ENCODE data around the gene NSMCE3.

NSMCE3 gene

DNA sequence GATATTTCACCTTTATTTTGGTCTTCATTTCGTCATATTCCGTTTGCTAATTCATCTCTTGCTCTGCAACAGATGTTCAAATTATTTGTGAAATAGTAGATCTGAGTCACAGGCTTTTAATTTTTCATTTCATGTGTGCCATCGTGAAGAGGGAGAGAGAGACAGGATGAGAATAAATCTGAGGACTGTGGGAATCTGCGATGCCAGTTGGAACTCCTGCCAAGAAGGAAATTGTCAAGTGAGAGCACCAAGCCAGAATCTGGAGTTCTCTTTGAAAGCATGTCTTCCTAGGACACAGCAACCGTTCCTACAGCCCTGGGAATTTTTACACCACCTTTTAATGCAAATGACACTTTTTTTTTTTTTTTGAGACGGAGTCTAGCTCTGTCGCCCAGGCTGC is 48.8 kb downstream of the NSMCE3 start:
- DNase-seq: no peak

DNA sequence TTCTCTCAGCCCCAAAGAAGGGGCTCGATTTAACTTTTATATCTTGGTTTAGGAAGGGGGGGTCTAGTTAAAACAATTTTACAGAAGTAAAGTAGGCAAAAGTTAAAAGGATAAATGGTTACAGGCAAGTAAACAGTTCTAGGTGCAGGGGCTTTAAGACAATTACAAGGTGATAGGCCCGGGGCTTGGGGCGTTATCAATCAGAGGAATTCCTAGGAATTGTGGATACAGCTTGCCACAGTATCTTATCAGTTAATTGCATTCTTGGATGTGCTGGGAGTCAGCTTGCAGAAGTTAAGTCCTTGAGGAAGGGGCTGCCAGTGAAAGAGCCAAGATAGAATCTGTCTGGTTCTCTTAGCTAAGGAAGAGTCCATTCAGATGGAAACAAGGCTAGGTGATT is 52.7 kb downstream of the NSMCE3 start:
- DNase-seq: no peak
